GM18951 (cell line): Measurements from ENCODE around the gene LIPI.
"Not testable (repeated sequence)": the region's sequence is repeated elsewhere in the genome, so short reads cannot be mapped to it uniquely, and the experiment has no call there.

Experiments used
- POLR2A ChIP-seq: IDR thresholded peaks from 4 replicates; pipeline ENCODE4 v1.6.1; 2011; ENCODE audit warnings: mild to moderate bottlenecking; ENCODE audit not compliant: insufficient read length, insufficient read depth; ENCODE audit errors: extremely low read depth
- in situ Hi-C: fragments of 300-500 bp; cut with MboI; formaldehyde crosslinking; loops from one replicate; pipeline ENCODE4 v1.12.0; 2022; ENCODE audit warnings: low sequenced_read_pairs, mixed read lengths, inconsistent platforms; ENCODE audit not compliant: unreplicated experiment

LIPI gene

GRCh38 chr21:14215971-14216641 is 5.4 kb upstream of the LIPI start, which contains the start of gene RBM11:
RBM11 (plus strand) TSS chr21:14216157; CDS start chr21:14216187, 30 bp downstream.
- no peak for TF ChIP-seq POLR2A
- in situ Hi-C loops, result no loop called here

- TF ChIP-seq POLR2A, result no peak
- in situ Hi-C loops, result no loop called here
Measured at GRCh38 chr21:14213164-14213563, 2.4 kb upstream of the LIPI start.

- TF ChIP-seq POLR2A, result no peak
- in situ Hi-C loops, result no loop called here
Measured at GRCh38 chr21:14206222-14206621, 4.5 kb downstream of the LIPI start.

- in situ Hi-C loops, result not testable (repeated sequence)
Measured at GRCh38 chr21:14166463-14167223, 44.1 kb downstream of the LIPI start.

- in situ Hi-C loops, result no loop called here
Measured at GRCh38 chr21:14143999-14144398, 66.8 kb downstream of the LIPI start.

GRCh38 chr21:14124266-14124665 is 86.5 kb downstream of the LIPI start:
- in situ Hi-C loops, result no loop called here
- no peak for TF ChIP-seq POLR2A

More at GRCh38 chr21:14143999-14144398, 66.8 kb downstream of the LIPI start:
- no peak for TF ChIP-seq POLR2A

GRCh38 chr21:14121719-14122118 is 89.0 kb downstream of the LIPI start:
- in situ Hi-C loops, result no loop called here
- no peak for TF ChIP-seq POLR2A

GRCh38 chr21:14120091-14120734 is 90.5 kb downstream of the LIPI start:
- in situ Hi-C loops, result no loop called here
- TF ChIP-seq POLR2A, result no peak

GRCh38 chr21:14119038-14119437 is 91.7 kb downstream of the LIPI start:
- no peak for TF ChIP-seq POLR2A
- in situ Hi-C loops, result no loop called here

GRCh38 chr21:14116080-14116481 is 94.7 kb downstream of the LIPI start:
- TF ChIP-seq POLR2A, result no peak
- in situ Hi-C loops, result no loop called here

- in situ Hi-C loops, result no loop called here
- TF ChIP-seq POLR2A, result no peak
Measured at GRCh38 chr21:14115646-14116045, 95.1 kb downstream of the LIPI start.

GRCh38 chr21:14114251-14114650 is 96.5 kb downstream of the LIPI start:
- in situ Hi-C loops, result no loop called here
- TF ChIP-seq POLR2A, result no peak

- in situ Hi-C loops, result not testable (repeated sequence)
Measured at GRCh38 chr21:14104564-14104963, 106.2 kb downstream of the LIPI start.

GRCh38 chr21:14099570-14099969 is 111.2 kb downstream of the LIPI start:
- no peak for TF ChIP-seq POLR2A
- in situ Hi-C loops, result no loop called here

GRCh38 chr21:14097881-14098499 is 112.8 kb downstream of the LIPI start:
- TF ChIP-seq POLR2A, result no peak
- in situ Hi-C loops, result no loop called here
